Measurements from ENCODE around the gene BRSK1.

BRSK1 gene

GRCh38 chr19:55353803-55354697 lies 70.3 kb downstream of the BRSK1 start:
- peaks cover 0 to 22% (median 18%) of the 10 kb centered on the region in 4 donors for H3K4me1 ChIP-seq
- H3K36me3 ChIP-seq = no peaks in the 10 kb centered on the region
- H3K9me3 ChIP-seq = no peaks in the 10 kb centered on the region
- H3K27me3 ChIP-seq = peaks cover 12 to 89% of the 10 kb centered on the region in 2 donors
- H3K4me3 ChIP-seq = peak overlapping the region; percentile 22 to 47
- DNase-seq = peak in 1 of 2 donors; percentile 40
- no peak overlapping the region for H3K27ac ChIP-seq
- TF ChIP-seq CTCF (IDR thresholded peaks at IDR 0.05) = no peak
- intact Hi-C loops (cut with DNase I; ENCODE audit: low total_unique reads) = no loop called here

- no peak for DNase-seq
Observed at GRCh38 chr19:55354698-55355212, 71.0 kb downstream of the BRSK1 start, which contains the start of gene COX6B2. Gene COX6B2 (minus strand): TSS chr19:55354719. CDS start chr19:55354521, 198 bp downstream.

GRCh38 chr19:55355213-55355821 lies 71.5 kb downstream of the BRSK1 start:
- TF ChIP-seq CTCF (IDR thresholded peaks at IDR 0.05) = no peak
- DNase-seq = no peak
- Histone ChIP-seq H3K36me3 (no peaks in the 10 kb centered on the region), H3K27me3 (peaks cover 12 to 90% of the 10 kb centered on the region in 2 donors), H3K4me3 (no peak overlapping the region), H3K27ac (no peak overlapping the region), H3K4me1 (peaks cover 0 to 22% (median 18%) of the 10 kb centered on the region in 4 donors), H3K9me3 (no peaks in the 10 kb centered on the region)
- intact Hi-C loops (cut with DNase I; ENCODE audit: low total_unique reads) = no loop called here

More at GRCh38 chr19:55354698-55355212, 71.0 kb downstream of the BRSK1 start, which contains the start of gene COX6B2:
- Histone ChIP-seq H3K36me3 (no peaks in the 10 kb centered on the region), H3K4me3 (peak within 1 kb of the TSS; percentile 22 to 47), H3K27ac (no peak within 1 kb of the TSS), H3K9me3 (no peaks in the 10 kb centered on the region), H3K27me3 (peaks cover 12 to 94% of the 10 kb centered on the region in 2 donors), H3K4me1 (peaks cover 0 to 22% (median 18%) of the 10 kb centered on the region in 4 donors)
- intact Hi-C loops (cut with DNase I; ENCODE audit: low total_unique reads) = no loop called here
- no peak for TF ChIP-seq CTCF (IDR thresholded peaks at IDR 0.05)

- Histone ChIP-seq H3K27ac (no peak overlapping the region), H3K27me3 (peaks cover 4 to 82% of the 10 kb centered on the region in 2 donors)
Observed at GRCh38 chr19:55358493-55358892, 74.7 kb downstream of the BRSK1 start.

More at GRCh38 chr19:55358493-55358892, 74.7 kb downstream of the BRSK1 start:
- Histone ChIP-seq H3K36me3 (no peaks in the 10 kb centered on the region), H3K4me3 (no peak overlapping the region), H3K4me1 (peaks cover 0 to 15% (median 12%) of the 10 kb centered on the region in 4 donors), H3K9me3 (no peaks in the 10 kb centered on the region)
- no peak for TF ChIP-seq CTCF (IDR thresholded peaks at IDR 0.05)
- DNase-seq = no peak
- intact Hi-C loops (cut with DNase I; ENCODE audit: low total_unique reads) = no loop called here

All from tibial artery (tissue), 4 donors.